ENCODE data around the gene MRPL17. TPM values are rescaled to one million over a fixed set of nuclear protein-coding genes. Genes with fewer than 3 reads are reported as not detected.

The MRPL17 gene
- total RNA-seq, 1 donor from 2014 or later: 48.6 TPM

- Mint-ChIP-seq H3K4me1 (ENCODE audit: low read depth) (peaks cover 16% of the 10 kb centered on the region), H3K9me3 (ENCODE audit: low read depth) (no peaks in the 10 kb centered on the region), H3K27ac (ENCODE audit: unreplicated experiment) (no peak overlapping the region), H3K36me3 (ENCODE audit: low read depth) (no peaks in the 10 kb centered on the region), H3K27me3 (ENCODE audit: low read depth) (no peaks in the 10 kb centered on the region), H3K4me3 (ENCODE audit: unreplicated experiment) (no peak overlapping the region)
- TF ChIP-seq CTCF (IDR thresholded peaks at IDR 0.05): no peak
- DNase-seq (ENCODE audit: low spot score): no peak
Observed at GRCh38 chr11:6664551-6664950, 18.6 kb downstream of the MRPL17 start.

GRCh38 chr11:6663794-6664469 lies 19.2 kb downstream of the MRPL17 start:
- DNase-seq (ENCODE audit: low spot score): no peak
- Mint-ChIP-seq H3K27me3 (ENCODE audit: low read depth) (no peaks in the 10 kb centered on the region), H3K4me3 (ENCODE audit: unreplicated experiment) (no peak overlapping the region), H3K4me1 (ENCODE audit: low read depth) (peaks cover 16% of the 10 kb centered on the region), H3K27ac (ENCODE audit: unreplicated experiment) (peak overlapping the region; percentile 67), H3K9me3 (ENCODE audit: low read depth) (no peaks in the 10 kb centered on the region), H3K36me3 (ENCODE audit: low read depth) (no peaks in the 10 kb centered on the region)
- no peak for TF ChIP-seq CTCF (IDR thresholded peaks at IDR 0.05)

- no peak for DNase-seq (ENCODE audit: low spot score)
- Mint-ChIP-seq H3K4me1 (ENCODE audit: low read depth) (peaks cover 26% of the 10 kb centered on the region), H3K36me3 (ENCODE audit: low read depth) (no peaks in the 10 kb centered on the region), H3K4me3 (ENCODE audit: unreplicated experiment) (no peak overlapping the region), H3K27ac (ENCODE audit: unreplicated experiment) (no peak overlapping the region), H3K9me3 (ENCODE audit: low read depth) (no peaks in the 10 kb centered on the region), H3K27me3 (ENCODE audit: low read depth) (no peaks in the 10 kb centered on the region)
- no peak for TF ChIP-seq CTCF (IDR thresholded peaks at IDR 0.05)
Observed at GRCh38 chr11:6660712-6661111, 22.4 kb downstream of the MRPL17 start.

- Mint-ChIP-seq H3K4me1 (ENCODE audit: low read depth) (peaks cover 17% of the 10 kb centered on the region), H3K27me3 (ENCODE audit: low read depth) (no peaks in the 10 kb centered on the region), H3K4me3 (ENCODE audit: unreplicated experiment) (no peak overlapping the region), H3K36me3 (ENCODE audit: low read depth) (no peaks in the 10 kb centered on the region), H3K9me3 (ENCODE audit: low read depth) (no peaks in the 10 kb centered on the region), H3K27ac (ENCODE audit: unreplicated experiment) (no peak overlapping the region)
- TF ChIP-seq CTCF (IDR thresholded peaks at IDR 0.05): no peak
- no peak for DNase-seq (ENCODE audit: low spot score)
Observed at GRCh38 chr11:6658647-6659046, 24.5 kb downstream of the MRPL17 start.

GRCh38 chr11:6657346-6657745 lies 25.8 kb downstream of the MRPL17 start:
- DNase-seq (ENCODE audit: low spot score): no peak
- peaks cover 10% of the 10 kb centered on the region for H3K4me1 Mint-ChIP-seq (ENCODE audit: low read depth)
- H3K9me3 Mint-ChIP-seq (ENCODE audit: low read depth): no peaks in the 10 kb centered on the region
- no peaks in the 10 kb centered on the region for H3K36me3 Mint-ChIP-seq (ENCODE audit: low read depth)
- no peaks in the 10 kb centered on the region for H3K27me3 Mint-ChIP-seq (ENCODE audit: low read depth)
- no peak overlapping the region for H3K27ac Mint-ChIP-seq (ENCODE audit: unreplicated experiment)
- no peak for TF ChIP-seq CTCF (IDR thresholded peaks at IDR 0.05)
- H3K4me3 Mint-ChIP-seq (ENCODE audit: unreplicated experiment): no peak overlapping the region
